H9 (cell line): ENCODE measurements around the gene NDP. TPM values are rescaled to one million over a fixed set of nuclear protein-coding genes. Genes with fewer than 3 reads are reported as not detected.

Experiments
- DNase-seq: peaks from one replicate; pipeline ENCODE4 v3.0.0-alpha.2; 2017
- H2AFZ ChIP-seq: one replicate; pipeline ENCODE4 v1.6.1; 2013; ENCODE audit warnings: mild to moderate bottlenecking, low read length, control low read depth, moderate library complexity
- H2AK5ac ChIP-seq: 2 replicates; pipeline ENCODE4 v1.6.1; 2013; ENCODE audit warnings: low read length, control low read depth, mixed read lengths; ENCODE audit not compliant: insufficient read length
- H2BK120ac ChIP-seq: one replicate; pipeline ENCODE4 v1.6.1; 2013; ENCODE audit warnings: low read depth, mild to moderate bottlenecking, low read length, control low read depth, inconsistent platforms; ENCODE audit not compliant: poor library complexity, severe bottlenecking
- H2BK12ac ChIP-seq: 2 replicates; pipeline ENCODE4 v1.6.1; 2013; ENCODE audit warnings: low read length, control low read depth, mixed read lengths, low read depth; ENCODE audit not compliant: insufficient read length
- H2BK15ac ChIP-seq: 2 replicates; pipeline ENCODE4 v1.6.1; 2013; ENCODE audit warnings: low read depth, low read length, control low read depth
- H2BK20ac ChIP-seq: one replicate; pipeline ENCODE4 v1.6.1; 2013; ENCODE audit warnings: low read depth, mild to moderate bottlenecking, low read length, control low read depth, inconsistent platforms; ENCODE audit not compliant: poor library complexity, severe bottlenecking
- H2BK5ac ChIP-seq: 2 replicates; pipeline ENCODE4 v1.6.1; 2013; ENCODE audit warnings: low read length, control low read depth, mixed read lengths; ENCODE audit not compliant: insufficient read length
- H3K14ac ChIP-seq: 2 replicates; pipeline ENCODE4 v1.6.1; 2013; ENCODE audit warnings: low read length, control low read depth; ENCODE audit not compliant: insufficient read depth
- H3K18ac ChIP-seq: 2 replicates; pipeline ENCODE4 v1.6.1; 2013; ENCODE audit warnings: low read depth, mild to moderate bottlenecking, mixed read lengths, low read length, control low read depth; ENCODE audit not compliant: insufficient read length
- H3K23ac ChIP-seq: 2 replicates; pipeline ENCODE4 v1.6.1; 2013; ENCODE audit warnings: low read length, control low read depth, mixed read lengths, low read depth; ENCODE audit not compliant: insufficient read length
- H3K23me2 ChIP-seq: 2 replicates; pipeline ENCODE4 v1.6.1; 2013; ENCODE audit warnings: low read depth, mild to moderate bottlenecking, mixed read lengths, low read length, control low read depth; ENCODE audit not compliant: insufficient read length, poor library complexity, severe bottlenecking
- H3K27ac ChIP-seq: 2 replicates; pipeline ENCODE4 v1.5.1; 2013; ENCODE audit warnings: low read length, control low read depth, mixed read lengths, low read depth; ENCODE audit not compliant: insufficient read length
- H3K27me3 ChIP-seq: 2 replicates; pipeline ENCODE4 v1.6.1; 2013; ENCODE audit warnings: low read length, control low read depth, inconsistent platforms; ENCODE audit not compliant: insufficient read depth
- H3K4ac ChIP-seq: 2 replicates; pipeline ENCODE4 v1.6.1; 2013; ENCODE audit warnings: low read depth, mild to moderate bottlenecking, control low read depth, inconsistent platforms, low read length, moderate library complexity
- H3K4me1 ChIP-seq: 2 replicates; pipeline ENCODE4 v1.6.1; 2013; ENCODE audit warnings: low read length, control low read depth, inconsistent platforms; ENCODE audit not compliant: insufficient read depth
- H3K4me2 ChIP-seq: 2 replicates; pipeline ENCODE4 v1.6.1; 2013; ENCODE audit warnings: low read length, control low read depth, mixed read lengths; ENCODE audit not compliant: insufficient read length, insufficient read depth
- H3K56ac ChIP-seq: 2 replicates; pipeline ENCODE4 v1.6.1; 2013; ENCODE audit warnings: low read depth, mild to moderate bottlenecking, mixed read lengths, low read length, control low read depth; ENCODE audit not compliant: insufficient read length
- H3K79me1 ChIP-seq: 2 replicates; pipeline ENCODE4 v1.6.1; 2013; ENCODE audit warnings: low read depth, mild to moderate bottlenecking, moderate library complexity, low read length, control low read depth, inconsistent platforms; ENCODE audit not compliant: insufficient read depth, poor library complexity, severe bottlenecking
- H3K79me2 ChIP-seq: 2 replicates; pipeline ENCODE4 v1.6.1; 2013; ENCODE audit warnings: low read length, control low read depth, inconsistent platforms; ENCODE audit not compliant: insufficient read depth
- H3K9ac ChIP-seq: 2 replicates; pipeline ENCODE4 v1.6.1; 2013; ENCODE audit warnings: low read length, control low read depth, mixed read lengths; ENCODE audit not compliant: insufficient read length; ENCODE audit errors: extremely low read depth
- H3K9me3 ChIP-seq: one replicate; pipeline ENCODE4 v1.6.1; 2013; ENCODE audit warnings: low read depth, low read length, inconsistent platforms; ENCODE audit not compliant: control insufficient read depth
- H3T11ph ChIP-seq: one replicate; pipeline ENCODE4 v1.6.1; 2013; ENCODE audit warnings: mild to moderate bottlenecking, low read length, control low read depth, inconsistent platforms
- H4K20me1 ChIP-seq: one replicate; pipeline ENCODE4 v1.6.1; 2013; ENCODE audit not compliant: control insufficient read depth, insufficient read length, insufficient read depth
- H4K5ac ChIP-seq: 2 replicates; pipeline ENCODE4 v1.6.1; 2013; ENCODE audit warnings: low read depth, mild to moderate bottlenecking, mixed read lengths, low read length, control low read depth; ENCODE audit not compliant: insufficient read length
- H4K8ac ChIP-seq: replicated peaks from 2 replicates; pipeline ENCODE4 v1.6.1; 2013; ENCODE audit warnings: low read length, control low read depth, mixed read lengths, low read depth; ENCODE audit not compliant: insufficient read length
- H4K91ac ChIP-seq: 2 replicates; pipeline ENCODE4 v1.6.1; 2013; ENCODE audit warnings: low read depth, mild to moderate bottlenecking, moderate library complexity, mixed read lengths, low read length, control low read depth; ENCODE audit not compliant: insufficient read length
- H3K27ac Mint-ChIP-seq, 3 experiments: 2 replicates in 2 of 3; 3 replicates in 1 of 3; pipeline ENCODE4 v1.8.0; 2020 to 2021; ENCODE audit warnings: mixed read lengths in 3 of 3, mild to moderate bottlenecking in 1 of 3, moderate library complexity in 1 of 3
- H3K27me3 Mint-ChIP-seq: 2 replicates; pipeline ENCODE4 v1.8.0; 2021; ENCODE audit warnings: low read depth, mild to moderate bottlenecking, moderate library complexity, mixed read lengths
- H3K36me3 Mint-ChIP-seq, 3 experiments: 2 replicates in 2 of 3; 3 replicates in 1 of 3; pipeline ENCODE4 v1.8.0; 2020 to 2021; ENCODE audit warnings: low read depth in 3 of 3, mixed read lengths in 3 of 3; ENCODE audit not compliant: insufficient read depth in 1 of 3
- H3K4me1 Mint-ChIP-seq, 2 experiments: 2 replicates each; pipeline ENCODE4 v1.8.0; 2020; ENCODE audit warnings: mixed read lengths in 2 of 2
- H3K4me3 Mint-ChIP-seq, 2 experiments: 2 replicates in 1 of 2; 3 replicates in 1 of 2; pipeline ENCODE4 v1.8.0; 2020 to 2021; ENCODE audit warnings: mild to moderate bottlenecking in 2 of 2, mixed read lengths in 2 of 2, moderate library complexity in 1 of 2
- H3K9me3 Mint-ChIP-seq, 2 experiments: 2 replicates in 1 of 2; 3 replicates in 1 of 2; pipeline ENCODE4 v1.8.0; 2020; ENCODE audit warnings: mild to moderate bottlenecking in 2 of 2, mixed read lengths in 2 of 2, moderate library complexity in 1 of 2
- CTCF ChIP-seq: fragments of 200-600 bp; sonication (generic); conservative IDR thresholded peaks from 3 replicates; pipeline ENCODE4 v1.8.0; 2021; ENCODE audit warnings: antibody characterized with exemption, mild to moderate bottlenecking
- WGBS: extraction: QIAGEN DNeasy Blood & Tissue Kit; methylation state at CpG from one replicate; pipeline ENCODE4 v1.1.7; 2013; ENCODE audit warnings: missing lambda C conversion rate, low lambda C conversion rate, mixed read lengths; ENCODE audit not compliant: insufficient read length; ENCODE audit errors: extremely low coverage; 5-methylcytosine and 5-hydroxymethylcytosine counted together
- total RNA-seq: library from RNA; stranded (reverse); gene quantifications from 2 replicates; pipeline ENCODE4 v1.2.1, GENCODE V29; 2021

The NDP gene
- total RNA-seq, 1 experiment from 2014 or later = not detected

DNA sequence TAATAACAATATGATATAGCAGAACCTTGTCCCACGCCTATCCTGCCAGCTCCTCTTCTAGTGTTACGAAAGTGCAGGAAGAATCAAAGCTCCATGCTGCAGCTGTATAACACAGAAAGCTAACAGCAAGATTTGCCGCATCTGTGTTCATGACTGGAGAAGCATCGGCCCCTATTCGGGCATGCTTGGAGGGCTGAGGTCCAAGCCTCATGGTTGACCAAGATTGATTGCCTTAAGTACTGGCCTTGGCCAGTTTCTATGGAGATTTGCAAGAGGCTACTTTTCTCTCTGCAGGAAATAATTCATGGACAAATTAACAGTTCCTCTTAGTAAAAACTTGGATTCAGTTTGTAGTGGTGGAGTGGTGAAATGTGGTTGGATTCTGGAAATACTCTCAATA lies 12.9 kb upstream of the NDP start:
- Histone ChIP-seq H3K79me2 (no peaks in the 10 kb centered on the region), H3K79me1 (no peaks in the 10 kb centered on the region), H3K4ac (no peak overlapping the region), H3K23ac (no peak overlapping the region), H2BK12ac (no peak overlapping the region), H3K56ac (no peak overlapping the region), H4K8ac (no peak overlapping the region), H4K20me1 (no peaks in the 10 kb centered on the region), H3K4me2 (no peak overlapping the region), H3K27me3 (no peaks in the 10 kb centered on the region), H3K18ac (no peak overlapping the region), H3K23me2 (no peaks in the 10 kb centered on the region), H3T11ph (no peak overlapping the region), H4K5ac (no peak overlapping the region), H4K91ac (no peak overlapping the region), H3K9me3 (peaks cover 22% of the 10 kb centered on the region), H3K4me1 (no peaks in the 10 kb centered on the region), H2BK120ac (no peak overlapping the region), H2AFZ (no peak overlapping the region), H2BK5ac (no peak overlapping the region), H2BK20ac (no peak overlapping the region), H3K27ac (no peak overlapping the region), H3K14ac (no peak overlapping the region), H2AK5ac (no peak overlapping the region), H3K9ac (no peak overlapping the region), H2BK15ac (no peak overlapping the region)
- H3K4me1 Mint-ChIP-seq = no peaks in the 10 kb centered on the region
- no peak overlapping the region for H3K4me3 Mint-ChIP-seq
- no peak for DNase-seq
- peaks cover 52 to 54% of the 10 kb centered on the region in 2 experiments for H3K9me3 Mint-ChIP-seq
- peaks cover 0 to 2% (median 0%) of the 10 kb centered on the region in 3 experiments; a peak in 1 of 7 replicates for H3K36me3 Mint-ChIP-seq
- H3K27me3 Mint-ChIP-seq = no peaks in the 10 kb centered on the region
- H3K27ac Mint-ChIP-seq = no peak overlapping the region
- no peak for TF ChIP-seq CTCF
- WGBS = no CpG with 5 or more reads among the region's 5 CpGs
